ENCODE measurements around the gene SLC45A2. TPM values are rescaled to one million over a fixed set of nuclear protein-coding genes. Genes with fewer than 3 reads are reported as not detected.
"Not testable (repeated sequence)": the region's sequence is repeated elsewhere in the genome, so short reads cannot be mapped to it uniquely, and the experiment has no call there.

The SLC45A2 gene
- polyA plus RNA-seq, 3 donors = 0.26 to 0.51 (median 0.47) TPM

DNA sequence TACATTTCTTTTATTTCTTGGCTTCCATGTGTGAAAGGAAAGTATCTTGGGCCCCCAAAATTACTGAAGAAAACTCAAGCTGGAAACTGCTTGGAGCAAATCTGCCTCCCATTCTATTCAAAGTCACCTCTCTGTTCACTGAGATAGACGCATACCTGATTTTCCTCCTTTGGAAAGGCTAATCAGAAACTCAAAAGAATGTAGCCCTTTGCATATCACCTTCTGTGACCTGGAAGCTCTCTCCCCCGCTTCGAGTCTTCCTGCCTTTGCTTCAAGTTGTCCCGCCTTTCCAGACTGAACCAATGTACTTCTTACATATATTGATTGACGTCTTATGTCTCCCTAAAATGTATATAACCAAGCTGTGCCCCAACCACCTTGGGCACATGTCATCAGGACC is 53.4 kb downstream of the SLC45A2 start:
- no peak for DNase-seq (ENCODE audit: low read depth in 3 of 3, low spot score in 2 of 3)

DNA sequence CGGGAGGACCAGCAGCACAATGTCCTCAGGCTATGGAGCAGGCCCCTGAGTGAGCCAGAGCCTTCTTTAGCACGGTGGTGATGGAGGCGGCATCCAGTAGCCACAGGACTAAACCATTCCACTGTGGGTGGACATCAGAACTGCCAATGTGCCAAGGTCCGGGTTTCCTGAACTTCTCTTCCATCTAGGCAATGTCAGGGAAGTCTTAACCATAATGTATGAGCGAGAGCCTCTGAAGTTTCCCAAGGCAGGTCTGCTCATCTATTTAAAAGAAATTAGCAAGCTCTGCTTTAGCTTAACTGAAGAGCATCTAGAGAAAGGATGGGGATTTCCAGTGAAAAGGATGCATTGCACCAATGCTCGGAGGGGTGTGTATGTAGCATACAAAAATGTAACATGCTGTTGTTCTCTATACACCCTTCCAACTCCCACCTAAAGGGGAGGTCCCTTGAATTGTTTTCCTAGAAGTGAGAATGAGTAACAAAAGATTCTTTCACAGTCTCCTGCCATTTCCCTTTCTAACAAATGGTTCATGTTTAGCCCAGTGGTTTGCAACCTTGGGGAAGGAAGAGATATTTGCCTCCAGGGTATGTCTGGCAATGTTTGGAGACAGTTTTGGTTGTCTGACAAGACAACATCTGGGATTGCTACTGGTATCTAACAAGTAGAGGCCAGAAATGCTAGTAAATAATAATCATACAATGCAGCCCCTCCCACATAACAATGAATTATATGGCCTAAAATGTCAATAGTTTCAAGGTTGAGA is 54.4 kb downstream of the SLC45A2 start:
- DNase-seq (ENCODE audit: low read depth in 3 of 3, low spot score in 2 of 3) = no peak

GRCh38 chr5:33928283-33928682 is 56.2 kb downstream of the SLC45A2 start:
- no peak for DNase-seq (ENCODE audit: low read depth in 3 of 3, low spot score in 2 of 3)

GRCh38 chr5:33927685-33928084 is 56.8 kb downstream of the SLC45A2 start:
- no peak for DNase-seq (ENCODE audit: low read depth in 3 of 3, low spot score in 2 of 3)

DNA sequence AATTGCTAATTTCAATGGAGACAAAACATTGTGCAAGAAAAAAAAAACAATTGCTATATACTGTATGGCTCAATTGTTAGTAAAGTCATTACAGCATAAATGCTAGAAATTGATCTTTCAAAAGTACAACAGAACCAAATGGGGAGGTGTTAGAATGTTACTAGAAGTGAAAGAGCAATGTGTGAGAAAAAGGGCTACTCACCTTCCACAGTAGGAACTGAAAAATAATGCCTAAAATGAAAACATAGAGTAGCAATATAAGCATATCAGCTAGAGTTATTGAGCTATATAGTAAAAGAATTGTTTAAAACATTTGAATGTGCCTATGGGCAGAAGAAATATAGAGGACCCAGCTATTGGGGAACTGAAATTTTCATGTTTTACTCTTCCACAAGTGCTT is 59.2 kb downstream of the SLC45A2 start:
- no peak for DNase-seq (ENCODE audit: low read depth in 3 of 3, low spot score in 2 of 3)

DNA sequence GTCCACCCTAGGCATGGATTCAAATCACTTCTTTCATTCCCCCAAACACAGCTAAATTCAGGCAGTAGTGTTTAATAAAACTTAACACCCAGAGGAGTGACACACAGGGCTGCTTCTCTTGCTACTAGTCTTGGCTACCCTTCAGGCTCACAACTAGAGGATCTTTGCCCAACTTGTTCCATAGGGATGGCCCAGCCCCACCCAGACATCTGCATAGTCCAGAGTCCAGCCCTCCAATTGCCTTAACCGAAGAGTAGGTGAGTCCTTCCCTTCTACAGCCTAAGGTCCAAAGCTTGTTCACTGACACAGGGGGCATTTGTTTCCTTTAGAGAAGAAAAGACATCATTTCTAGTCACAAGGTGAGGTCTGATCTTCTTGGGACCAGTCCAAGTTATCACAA is 63.5 kb downstream of the SLC45A2 start:
- DNase-seq (ENCODE audit: low read depth in 3 of 3, low spot score in 2 of 3) = no peak

DNA sequence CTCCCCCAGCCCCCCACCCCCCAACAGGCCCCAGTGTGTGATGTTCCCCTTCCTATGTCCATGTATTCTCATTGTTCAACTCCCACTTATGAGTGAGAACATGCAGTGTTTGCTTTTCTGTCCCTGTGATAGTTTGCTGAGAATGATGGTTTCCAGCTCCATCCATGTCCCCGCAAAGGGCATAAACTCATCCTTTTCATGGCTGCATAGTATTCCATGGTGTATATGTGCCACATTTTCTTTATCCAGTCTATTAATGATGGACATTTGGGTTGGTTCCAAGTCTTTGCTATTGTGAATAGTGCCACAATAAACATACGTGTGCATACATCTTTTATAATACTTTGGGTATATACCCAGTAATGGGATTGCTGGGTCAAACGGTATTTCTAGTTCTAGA is 69.6 kb downstream of the SLC45A2 start:
- DNase-seq (ENCODE audit: low read depth in 3 of 3, low spot score in 2 of 3) = not testable (repeated sequence)

GRCh38 chr5:33906248-33906647 is 78.2 kb downstream of the SLC45A2 start:
- not testable (repeated sequence) for DNase-seq (ENCODE audit: low read depth in 3 of 3, low spot score in 2 of 3)

GRCh38 chr5:33905381-33905780 is 79.1 kb downstream of the SLC45A2 start:
- DNase-seq (ENCODE audit: low read depth in 3 of 3, low spot score in 2 of 3) = no peak

- DNase-seq (ENCODE audit: low read depth in 3 of 3, low spot score in 2 of 3) = no peak
Observed at GRCh38 chr5:33903118-33903517, 81.4 kb downstream of the SLC45A2 start.

DNA sequence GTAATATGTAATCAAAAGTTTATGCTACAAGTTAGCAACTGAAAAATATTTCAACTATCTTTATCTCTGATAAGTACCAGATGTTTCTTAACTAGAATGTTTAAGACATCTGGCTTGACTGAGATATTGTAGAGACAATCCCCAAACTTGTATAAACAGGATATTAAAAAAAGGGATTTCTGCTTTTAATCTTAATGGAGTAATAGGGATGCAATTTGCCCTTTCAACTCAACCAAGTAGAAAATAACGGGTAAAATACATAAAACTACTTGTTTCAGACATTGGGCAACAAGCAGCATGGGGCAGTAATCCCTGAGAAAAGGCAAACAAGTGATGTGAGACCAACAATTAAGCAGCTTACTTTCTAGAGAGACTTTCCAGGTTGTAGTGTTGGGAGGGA is 83.3 kb downstream of the SLC45A2 start:
- DNase-seq (ENCODE audit: low read depth in 3 of 3, low spot score in 2 of 3) = no peak

Other genes starting within 250 kb of the SLC45A2 start
- gene ADAMTS12, start 92.7 kb downstream of the SLC45A2 start, polyA plus RNA-seq (ENCODE audit: insufficient read length in 3 of 3) = 10 to 100 TPM; 14.3 to 16.9 (median 14.8) TPM
- under 1 TPM in 2 of 3 donors, not detected in 1; 0.08 to 0.11 TPM for gene RXFP3, start 48.3 kb downstream of the SLC45A2 start, polyA plus RNA-seq (ENCODE audit: insufficient read length in 3 of 3)
- 10 to 100 TPM; 74.2 to 98.0 (median 94.2) TPM for gene AMACR, start 23.4 kb upstream of the SLC45A2 start, polyA plus RNA-seq (ENCODE audit: insufficient read length in 3 of 3)
- 10 to 100 TPM; 43.8 to 63.8 (median 53.3) TPM for gene C1QTNF3, start 58.5 kb upstream of the SLC45A2 start, polyA plus RNA-seq (ENCODE audit: insufficient read length in 3 of 3)